NCI-H510A treated with DMSO at 0.1 percent for 48 hours (cell line): ENCODE measurements around the gene LIM2.

Experiments used
- DNase-seq: peaks from one replicate; lab custom pipeline; 2025; lab: John Stamatoyannopoulos, UW

LIM2 gene

DNA sequence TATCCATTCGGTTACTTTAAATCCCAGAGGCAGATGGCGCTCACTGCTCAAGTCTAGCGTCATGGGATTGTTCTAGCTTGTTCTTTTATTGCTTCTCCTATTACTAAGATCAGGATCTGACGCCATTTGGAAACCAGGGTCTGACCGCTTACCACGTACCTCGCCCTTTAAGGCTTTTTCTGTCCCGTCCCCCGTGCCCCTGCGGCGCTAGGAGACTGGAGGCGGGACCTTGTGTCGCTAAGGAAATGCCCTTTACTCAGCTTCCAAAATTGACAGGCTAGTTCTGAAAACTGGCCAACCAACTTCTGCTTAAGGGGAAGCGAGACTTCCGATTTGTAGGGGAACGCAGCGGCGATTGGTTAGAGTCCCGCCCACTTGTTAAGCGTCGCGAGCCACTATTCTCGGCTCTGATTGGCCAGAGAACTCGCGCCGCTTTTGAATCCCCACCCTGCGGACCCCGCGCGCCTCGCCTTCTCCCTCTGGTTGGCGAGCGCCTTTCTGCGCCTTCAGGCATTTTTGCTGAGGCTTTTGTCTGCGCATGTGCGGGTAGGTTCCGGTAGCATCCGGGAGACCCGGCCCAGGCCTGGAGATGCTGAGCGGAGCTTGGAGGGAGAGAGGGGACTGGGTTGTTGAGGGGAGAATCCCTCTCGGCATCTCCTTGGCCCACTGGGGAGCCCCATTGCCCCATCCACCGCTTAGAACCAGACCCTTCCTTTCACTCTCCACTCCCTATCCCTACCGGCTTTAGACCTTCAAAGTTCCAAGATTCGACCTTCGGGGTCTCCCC lies 6.5 kb upstream of the LIM2 start:
- no peak for DNase-seq

DNA sequence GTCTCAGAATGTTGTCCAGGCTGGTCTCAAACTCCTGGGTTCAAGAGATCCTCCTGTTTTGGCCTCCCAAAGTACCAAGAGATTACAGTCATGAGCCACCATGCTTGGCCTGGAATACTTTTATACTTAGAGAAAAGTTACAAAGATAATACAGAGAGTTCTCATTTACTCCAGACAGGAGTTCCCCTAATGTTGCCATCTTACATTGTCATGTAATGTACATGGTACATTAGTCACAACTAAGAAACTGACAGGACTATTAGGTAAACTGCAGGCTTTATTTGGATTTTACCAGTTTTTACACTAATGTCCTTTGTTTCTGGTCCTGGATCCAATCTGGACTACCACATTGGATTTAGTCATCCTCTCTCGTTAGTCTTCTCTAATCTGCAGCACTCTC lies 4.9 kb upstream of the LIM2 start:
- no peak for DNase-seq

DNA sequence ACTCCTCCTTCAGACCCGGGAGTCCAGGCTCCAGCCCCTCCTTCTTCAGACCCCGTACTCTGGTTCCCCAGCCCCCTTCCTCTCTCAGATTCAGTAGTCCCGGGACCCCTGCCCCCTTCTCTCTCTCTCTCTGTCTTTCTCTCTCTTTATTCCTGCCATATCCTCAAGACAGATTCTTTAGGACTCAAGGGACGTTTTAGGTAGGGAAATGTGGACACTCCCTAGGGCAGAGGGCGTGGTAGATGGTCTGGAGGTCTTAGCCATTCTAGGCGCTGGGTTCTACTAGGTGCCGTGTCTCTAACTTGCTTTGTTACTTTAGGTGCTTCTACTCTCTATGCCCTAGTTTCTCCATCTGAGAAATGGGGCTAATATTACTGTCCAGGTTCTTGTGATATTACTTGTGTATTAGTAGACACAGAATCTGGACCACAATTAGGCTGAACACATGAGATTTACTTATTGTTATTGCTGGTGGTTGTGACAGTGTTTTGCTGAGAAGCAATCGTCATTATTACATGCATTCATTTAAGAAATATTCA lies 3.4 kb upstream of the LIM2 start:
- no peak for DNase-seq

DNA sequence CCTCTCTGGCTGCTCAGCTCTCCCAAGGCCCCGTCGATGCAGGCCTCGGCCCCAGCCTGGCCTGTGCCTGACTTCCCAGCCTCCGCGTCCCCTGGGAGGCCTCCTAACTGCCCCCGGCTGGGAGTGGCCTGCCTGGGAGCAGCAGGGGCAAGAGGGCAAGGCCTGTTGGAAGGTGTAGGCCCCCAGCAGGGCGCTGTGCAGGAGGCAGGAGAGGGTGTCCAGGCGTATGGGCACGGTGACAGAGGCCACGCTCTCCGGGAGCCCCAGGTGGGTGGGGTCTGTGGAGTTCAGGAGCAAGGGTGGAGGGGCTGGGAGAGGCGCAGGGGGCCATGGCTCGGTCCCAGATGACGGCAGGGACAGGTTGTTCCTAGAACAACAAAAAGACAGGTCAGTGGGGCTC lies 1.4 kb upstream of the LIM2 start:
- no peak for DNase-seq

DNA sequence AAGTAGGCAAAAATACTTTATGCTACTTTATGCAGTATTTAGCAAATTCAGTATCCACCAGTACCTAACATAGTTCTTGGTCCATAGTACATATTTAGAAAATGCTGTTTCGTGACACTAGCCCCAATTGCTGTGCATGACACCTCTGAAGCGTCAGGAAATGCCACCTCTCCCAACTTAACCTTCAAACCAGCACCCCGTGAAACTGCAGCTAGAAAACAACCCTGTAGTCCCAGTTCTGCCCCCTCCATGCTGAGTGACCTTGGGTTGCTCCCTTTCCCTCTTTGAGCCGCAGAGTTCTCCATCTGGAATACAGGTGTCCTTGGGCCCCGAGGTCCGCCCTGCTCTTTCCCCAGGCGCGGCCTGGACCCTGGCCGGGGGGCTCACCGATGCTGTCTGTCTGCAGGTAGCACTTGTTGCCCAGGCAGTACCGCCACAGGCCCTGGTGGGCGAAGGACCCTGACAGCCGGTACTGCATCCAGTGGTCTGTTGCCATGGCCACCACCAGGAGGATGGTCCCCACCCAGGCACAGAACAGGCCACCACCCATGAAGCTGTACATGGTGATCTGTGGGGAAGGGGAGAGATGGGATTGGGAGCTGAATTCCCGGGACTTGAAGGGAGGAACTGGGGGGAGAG lies 773 bp downstream of the LIM2 start:
- no peak for DNase-seq

DNA sequence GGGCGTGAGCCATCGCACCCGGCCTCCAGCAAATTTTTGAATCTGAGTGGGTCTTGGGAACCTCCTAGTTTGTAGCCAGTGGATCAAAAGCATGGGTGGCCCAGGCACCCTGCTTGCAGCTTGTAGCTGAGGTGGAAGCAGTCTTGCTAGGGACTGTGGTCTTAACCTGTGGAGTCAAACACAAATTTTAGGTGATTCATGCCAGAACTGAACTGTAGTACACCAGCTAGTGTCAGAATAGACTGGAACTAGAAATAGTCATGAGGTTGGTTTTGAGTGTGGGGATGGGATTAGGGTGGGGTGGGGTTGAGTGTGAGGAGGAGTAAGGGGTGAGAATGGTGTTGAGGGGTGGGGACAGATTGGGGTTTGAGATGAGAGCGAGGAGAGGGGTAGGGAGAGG lies 5.8 kb downstream of the LIM2 start:
- DNase-seq, result no peak

DNA sequence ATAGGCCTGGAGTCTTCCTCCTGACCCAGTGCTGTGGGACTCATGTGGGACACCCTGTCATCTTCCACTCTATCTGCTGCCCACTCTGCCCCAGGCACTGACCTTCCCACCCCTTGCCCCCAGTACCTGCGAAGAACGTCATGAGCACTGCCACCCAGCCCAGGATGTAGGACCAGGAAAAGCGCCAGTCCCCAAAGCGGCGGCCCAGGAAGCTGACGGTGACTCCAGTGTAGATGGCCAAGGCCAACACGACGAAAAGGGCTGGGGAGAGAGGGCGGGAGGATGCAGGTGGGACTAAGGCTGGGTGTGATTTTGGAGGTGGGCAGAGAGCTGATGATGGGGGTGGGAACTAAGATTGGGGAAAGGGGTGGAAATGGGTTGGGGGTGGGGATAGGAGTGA lies 7.4 kb downstream of the LIM2 start:
- no peak for DNase-seq

DNA sequence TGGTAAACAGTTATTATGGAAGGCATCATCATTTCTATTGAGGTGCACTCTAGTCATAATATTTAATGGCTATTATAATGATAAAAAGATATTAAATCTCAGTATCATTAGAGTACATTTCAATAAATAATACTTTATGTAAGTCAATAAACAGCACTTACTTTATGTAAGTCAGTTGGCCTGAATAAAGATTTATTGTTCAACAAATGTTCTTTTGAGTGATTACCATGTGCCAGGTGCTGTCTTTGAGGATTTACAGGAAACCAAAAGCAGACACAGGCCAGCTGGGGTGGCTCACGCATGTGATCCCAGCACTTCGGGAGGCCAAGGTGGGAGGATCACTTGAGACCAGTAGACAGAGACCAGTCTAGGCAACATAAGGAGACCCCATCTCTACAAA lies 10.4 kb downstream of the LIM2 start:
- DNase-seq, result no peak

DNA sequence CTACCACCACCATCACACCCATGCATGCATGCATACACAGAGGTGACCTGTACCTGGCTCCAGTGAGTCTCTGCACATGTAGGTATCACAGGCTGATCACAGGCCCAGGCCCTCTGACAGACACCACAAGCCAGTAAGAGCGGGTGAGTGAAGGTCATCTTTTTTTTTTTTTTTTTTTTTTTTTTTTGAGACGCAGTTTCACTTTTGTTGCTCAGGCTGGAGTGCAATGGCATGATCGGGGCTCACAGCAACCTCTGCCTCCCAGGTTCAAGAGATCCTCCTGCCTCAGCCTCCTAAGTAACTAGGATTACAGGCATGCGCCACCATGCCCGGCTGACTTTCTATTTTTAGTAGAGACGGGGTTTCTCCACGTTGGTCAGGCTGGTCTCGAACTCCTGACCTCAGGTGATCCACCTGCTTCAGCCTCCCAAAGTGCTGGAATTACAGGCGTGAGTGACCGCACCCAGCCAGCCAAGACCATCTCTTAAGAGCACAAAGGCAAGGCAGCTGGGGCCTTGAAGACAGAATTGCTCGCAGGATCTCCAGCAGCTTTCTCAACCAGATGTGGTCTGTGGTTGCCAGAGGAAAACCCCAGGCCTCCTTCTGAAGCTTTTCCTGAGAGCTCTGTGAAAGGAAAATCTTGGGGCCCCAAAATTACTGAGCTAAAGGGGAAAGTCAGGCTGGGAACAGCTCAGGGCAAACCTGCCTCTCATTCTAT lies 12.1 kb downstream of the LIM2 start:
- no peak for DNase-seq

DNA sequence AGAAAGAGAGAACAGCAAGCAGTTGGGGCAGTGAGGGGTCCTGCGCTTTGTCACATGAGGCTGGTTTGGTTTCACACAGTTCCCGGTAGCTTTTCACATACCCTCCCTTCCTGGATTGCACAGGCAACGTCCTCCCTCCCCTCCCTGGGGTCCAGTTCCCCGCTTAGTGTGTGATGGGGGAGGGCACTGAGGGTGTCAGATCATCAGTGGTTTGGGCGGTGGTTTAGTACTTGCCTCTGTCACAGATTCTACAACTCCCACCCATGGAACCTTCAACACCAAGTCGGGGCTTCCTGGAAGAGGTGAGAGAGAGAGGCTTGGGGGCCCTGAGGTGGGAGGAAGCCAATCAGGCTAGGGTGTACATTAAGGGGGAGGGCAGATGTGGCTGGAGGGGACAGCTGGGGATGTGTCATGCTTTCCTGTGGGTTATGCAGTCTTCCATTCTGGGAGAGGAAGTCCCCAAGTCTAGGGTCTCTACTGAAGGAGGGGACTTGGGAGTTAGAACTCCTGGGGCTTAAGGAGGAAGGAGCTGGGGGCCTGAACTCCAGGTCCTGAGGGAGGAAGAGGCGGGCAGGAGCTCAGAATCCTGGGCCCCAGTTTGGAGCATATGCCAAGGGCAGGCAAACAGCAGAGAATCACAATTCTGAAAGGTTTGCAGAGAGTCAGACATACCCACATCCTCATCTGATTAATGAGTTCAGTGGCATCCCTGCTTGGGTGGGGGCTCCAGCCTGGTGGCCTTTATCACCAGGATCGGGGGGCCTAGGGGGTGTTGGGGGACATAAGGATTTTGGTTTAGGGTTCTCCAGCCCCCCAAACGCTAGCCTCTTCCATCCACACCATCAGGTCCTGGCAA lies 14.9 kb downstream of the LIM2 start, which contains the start of gene NKG7:
Gene NKG7, minus strand, starts transcription at position 6 of the 856 bp plus-strand sequence. CDS start 119 bp downstream, outside the sequence.
- DNase-seq, result no peak

DNA sequence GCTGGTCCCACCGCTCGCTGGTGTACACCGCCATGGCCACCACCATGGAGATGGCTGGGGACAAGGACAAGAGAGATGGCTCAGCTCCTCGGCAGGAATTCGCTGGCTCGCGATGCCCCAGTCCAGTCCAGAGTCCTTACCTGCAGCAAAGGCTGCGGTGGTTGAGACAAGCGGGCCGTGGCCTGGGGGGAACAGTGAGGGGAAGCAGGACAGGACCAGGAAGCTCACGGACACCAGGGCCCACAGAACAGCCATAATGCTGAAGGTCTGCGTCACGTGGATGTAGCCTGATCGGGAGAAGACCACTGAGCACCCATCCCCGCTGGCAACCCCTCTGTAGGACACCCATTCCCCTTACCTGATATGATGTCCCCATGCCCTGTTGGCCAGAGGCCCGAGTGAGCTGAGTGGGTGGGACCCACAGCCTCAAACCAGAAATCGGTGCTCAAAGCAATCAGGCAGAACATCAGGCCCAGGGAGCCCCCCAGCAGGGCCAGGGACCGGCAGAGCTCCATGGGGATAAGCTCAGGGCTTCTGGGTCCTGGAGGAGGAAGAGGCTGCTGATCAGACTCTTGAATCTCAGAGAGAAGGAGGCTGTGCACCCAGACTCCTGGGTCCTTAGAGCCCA lies 15.6 kb downstream of the LIM2 start:
- no peak for DNase-seq

DNA sequence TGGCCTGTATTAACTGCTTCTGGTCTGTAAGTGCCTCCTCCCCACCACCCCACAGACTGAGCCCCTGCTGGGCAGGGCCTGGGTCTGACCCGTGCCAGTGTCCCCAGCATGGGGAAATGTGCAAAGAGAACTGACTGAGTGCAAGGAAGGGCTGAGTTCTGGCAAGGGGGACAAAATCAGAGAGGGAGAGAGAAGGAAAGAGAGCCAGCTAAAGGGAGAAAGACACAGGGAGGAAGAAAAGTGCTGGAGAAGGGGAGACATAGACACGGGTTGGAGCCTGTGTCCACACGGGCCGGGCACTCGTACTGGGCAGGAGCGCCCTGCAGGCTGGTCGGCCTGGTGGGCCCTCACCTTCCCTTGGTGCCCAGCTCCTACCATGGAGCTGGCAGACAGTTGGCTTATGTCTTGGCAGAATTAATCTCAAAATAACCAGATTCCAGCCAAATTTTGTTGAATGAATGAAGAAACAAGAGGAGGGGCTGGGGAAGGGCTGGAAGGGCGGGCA lies 16.5 kb downstream of the LIM2 start:
- no peak for DNase-seq

DNA sequence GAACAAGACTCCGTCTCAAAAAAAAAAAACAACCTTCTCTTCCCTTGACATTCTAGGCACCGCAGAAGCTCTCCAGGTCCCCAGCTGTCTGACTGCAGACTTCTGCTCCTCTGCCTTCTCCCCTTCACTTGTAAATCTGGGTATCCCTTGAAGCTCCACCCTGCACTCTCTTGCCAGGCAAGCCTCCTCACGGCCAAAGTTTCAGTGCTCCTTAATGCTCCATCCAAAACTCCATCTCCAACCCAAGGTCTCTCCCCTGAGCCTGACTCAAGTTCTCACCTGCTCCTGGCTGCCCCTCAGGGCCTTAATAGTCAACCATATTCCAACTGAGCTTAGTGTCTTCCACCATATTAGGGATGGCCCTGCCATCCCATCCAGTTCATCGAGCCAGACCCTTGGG lies 17.5 kb downstream of the LIM2 start:
- no peak for DNase-seq

DNA sequence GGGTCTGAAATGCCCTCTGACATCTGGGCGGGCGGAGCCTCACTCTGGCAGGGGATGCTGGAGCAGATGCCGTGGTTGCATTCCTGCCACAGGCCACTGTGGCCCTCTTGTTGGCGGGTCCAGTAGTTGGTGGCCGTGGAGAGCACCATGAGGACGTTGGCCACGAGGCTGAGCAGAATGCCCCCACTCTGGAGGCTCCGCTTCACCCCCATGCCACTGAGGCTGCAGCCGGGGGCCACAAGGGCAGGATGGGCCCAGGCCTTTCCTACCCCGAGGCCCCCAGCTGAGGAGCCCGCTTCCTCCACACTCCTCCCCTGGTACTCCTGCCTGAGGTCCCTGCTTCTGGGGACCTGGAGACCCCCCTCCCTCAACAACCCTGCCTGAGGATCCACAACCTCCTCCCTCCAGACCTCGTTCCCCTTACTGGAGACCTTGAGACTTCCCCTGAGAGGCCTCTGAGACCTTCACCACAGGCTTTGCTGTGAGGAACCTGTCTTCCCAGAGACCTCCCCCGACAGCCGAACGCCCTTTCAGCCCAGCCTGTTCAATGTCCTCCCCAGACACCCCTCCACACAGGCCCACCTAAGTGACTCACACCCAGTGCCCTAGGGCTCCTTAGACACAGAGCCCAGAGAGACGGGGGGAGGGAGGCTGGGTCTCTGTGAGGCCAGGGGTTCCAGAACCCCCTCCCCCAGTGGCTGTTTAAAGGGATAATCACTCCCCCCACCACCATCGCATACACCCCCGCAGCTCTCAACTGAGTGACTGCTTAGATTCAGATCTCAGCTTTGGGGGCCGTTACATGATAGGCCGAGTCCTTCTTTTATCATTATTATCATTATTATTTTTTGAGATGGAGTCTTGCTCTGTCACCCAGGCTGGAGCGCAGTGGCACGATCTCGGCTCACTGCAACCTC lies 19.1 kb downstream of the LIM2 start, which contains the start of gene CLDND2:
Gene CLDND2, minus strand, starts transcription at position 638 of the 917 bp plus-strand sequence. Its CDS starts 426 bp downstream, at position 212.
- no peak for DNase-seq

DNA sequence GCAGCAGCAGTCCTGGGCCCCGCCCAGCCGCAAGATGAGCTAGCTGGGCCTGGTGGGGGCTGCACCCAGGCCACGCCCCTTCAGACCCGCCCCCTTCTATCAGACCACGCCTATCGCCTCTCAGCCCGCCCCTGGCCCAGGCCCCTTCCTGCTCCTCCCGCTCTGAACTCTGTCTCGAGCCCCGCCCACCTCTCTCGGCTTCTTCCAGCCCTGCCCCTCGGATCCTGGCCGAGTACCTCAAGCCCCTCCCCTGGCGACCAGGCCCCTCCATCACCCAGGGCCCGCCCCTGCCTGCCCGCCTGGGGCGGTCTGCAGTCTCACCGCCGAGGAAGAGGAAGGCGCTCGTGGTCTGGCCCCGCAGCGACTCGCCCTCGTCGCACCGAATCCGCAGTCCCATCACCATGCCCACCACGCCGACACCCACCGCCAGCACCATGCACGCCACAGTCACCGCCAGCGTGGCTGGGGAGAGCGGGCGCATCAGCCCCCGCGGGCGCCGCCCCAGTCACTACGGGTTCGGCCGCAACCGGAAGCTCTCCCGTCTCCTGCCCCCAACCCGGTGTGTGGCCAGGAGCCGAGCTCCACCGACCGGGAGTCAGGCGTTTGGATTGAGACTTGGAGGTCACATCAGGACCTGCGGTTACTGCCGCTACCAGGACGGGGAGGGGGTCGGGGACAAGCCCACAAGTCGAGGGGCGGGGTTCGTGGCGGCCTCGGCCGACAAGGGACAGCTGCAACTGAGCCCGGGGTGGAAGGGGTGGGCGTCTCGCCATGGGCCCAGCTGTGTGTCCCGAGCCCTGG lies 20.0 kb downstream of the LIM2 start:
- no peak for DNase-seq

DNA sequence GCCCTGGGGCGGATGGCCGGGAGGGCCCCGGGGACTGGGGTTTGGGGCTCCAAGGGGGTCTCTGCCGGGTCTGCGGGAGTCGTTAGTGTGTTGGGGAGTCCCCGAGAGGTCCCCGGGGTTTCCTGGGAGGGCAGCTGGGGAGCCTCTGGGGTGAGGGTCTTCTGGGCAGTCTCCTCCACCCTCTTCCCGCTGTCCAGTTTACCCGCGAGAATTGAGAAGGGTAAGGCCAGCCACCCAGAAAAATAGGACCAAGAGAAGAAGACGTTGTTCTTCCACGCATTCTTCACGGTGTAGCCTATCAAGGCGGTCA lies 20.6 kb downstream of the LIM2 start:
- DNase-seq, result no peak

DNA sequence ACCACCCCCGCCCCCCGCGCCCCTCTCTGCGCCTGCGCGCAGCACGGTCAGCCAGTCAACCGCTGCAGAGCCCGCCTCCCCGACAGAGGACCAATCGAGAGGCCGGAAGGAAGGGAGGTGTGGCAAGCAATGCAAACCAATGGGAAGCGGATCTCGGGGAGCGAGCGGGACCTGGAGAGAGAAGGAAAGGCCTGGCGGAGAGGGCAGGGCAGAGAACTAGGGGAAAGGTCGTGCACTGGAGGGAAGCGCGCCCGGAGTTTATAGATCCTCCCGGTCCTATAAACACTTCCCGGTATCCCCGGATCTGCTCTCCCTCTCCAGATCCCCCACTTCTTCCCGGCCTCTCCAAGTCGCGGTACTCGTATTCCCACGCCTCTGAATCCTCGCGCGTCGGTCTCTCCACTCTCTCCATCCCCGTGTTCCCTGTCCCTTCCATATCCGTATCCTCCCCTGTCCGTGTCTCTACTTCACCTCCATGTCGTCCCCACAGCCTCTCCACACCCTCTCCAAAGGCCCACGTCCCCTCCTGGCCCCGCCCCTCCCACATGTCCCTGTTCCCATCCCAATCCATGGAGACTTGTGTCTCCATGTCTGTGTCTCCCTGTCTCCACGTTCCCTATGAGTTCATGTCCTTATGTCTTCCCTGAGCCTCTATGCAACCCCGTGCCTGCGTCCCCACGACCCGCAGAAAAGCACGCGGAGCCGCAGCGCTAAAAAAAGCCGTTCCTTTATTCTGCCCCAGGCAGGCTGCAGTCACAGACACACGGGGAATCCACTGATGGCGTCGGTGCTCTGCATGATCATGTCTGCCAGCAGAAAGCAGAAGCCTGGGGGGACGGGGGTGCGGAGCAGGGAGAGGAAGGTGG lies 21.2 kb downstream of the LIM2 start:
- no peak for DNase-seq

DNA sequence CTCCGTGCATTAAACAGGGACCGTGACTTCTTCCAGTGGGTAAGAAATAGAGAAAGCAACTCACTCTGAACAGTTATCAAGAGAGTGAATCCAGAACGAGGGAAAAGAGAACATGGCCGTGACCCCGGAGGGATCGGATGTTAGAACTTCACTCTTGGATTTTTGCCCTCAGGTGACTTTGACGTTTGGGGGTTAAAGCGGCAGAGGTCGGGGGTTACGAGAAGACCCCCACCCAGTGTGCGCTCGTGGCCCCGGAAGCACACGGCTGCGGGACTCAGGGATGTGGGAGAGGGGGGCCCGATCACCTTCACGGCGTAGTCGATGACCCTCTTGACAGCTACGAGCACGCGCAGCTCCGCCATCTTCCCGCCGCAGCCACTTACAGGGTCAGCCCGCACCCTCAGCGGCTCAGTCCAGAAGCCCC lies 21.8 kb downstream of the LIM2 start, which contains the start of gene ETFB:
Gene ETFB, minus strand, starts transcription at position 424 of the 424 bp plus-strand sequence. Its CDS starts 62 bp downstream, at position 362.
- no peak for DNase-seq
